Mesothelial cell of epicardium (in vitro differentiated cells): ENCODE results near the gene SERTAD1. TPM values are rescaled to one million over a fixed set of nuclear protein-coding genes. Genes with fewer than 3 reads are reported as not detected.

ENCODE experiments used
- DNase-seq, 2 experiments: peaks; one replicate each; pipeline ENCODE4 v3.0.0; 2021; ENCODE audit warnings: low spot score in 2 of 2; ENCODE audit not compliant: unreplicated experiment in 2 of 2
- H3K27ac Mint-ChIP-seq: 2 replicates; pipeline ENCODE4 v1.8.0; 2021; ENCODE audit warnings: mixed read lengths
- H3K27me3 Mint-ChIP-seq: 2 replicates; pipeline ENCODE4 v1.8.0; 2021; ENCODE audit warnings: low read depth, mixed read lengths
- H3K36me3 Mint-ChIP-seq: 2 replicates; pipeline ENCODE4 v1.8.0; 2021; ENCODE audit warnings: mixed read lengths
- H3K4me1 Mint-ChIP-seq: 2 replicates; pipeline ENCODE4 v1.8.0; 2021; ENCODE audit warnings: mixed read lengths
- H3K4me3 Mint-ChIP-seq: 2 replicates; pipeline ENCODE4 v1.8.0; 2021; ENCODE audit warnings: mild to moderate bottlenecking, moderate library complexity, mixed read lengths
- H3K9me3 Mint-ChIP-seq: 2 replicates; pipeline ENCODE4 v1.8.0; 2021; ENCODE audit warnings: mixed read lengths
- CTCF ChIP-seq: fragments of 200-600 bp; sonication (generic); IDR thresholded peaks from one replicate; pipeline ENCODE4 v1.5.0; 2021; ENCODE audit warnings: antibody characterized with exemption; ENCODE audit not compliant: unreplicated experiment
- total RNA-seq: library from RNA; stranded (reverse); gene quantifications from 3 replicates; pipeline ENCODE4 v1.2.1, GENCODE V29; 2021

Gene SERTAD1
- total RNA-seq, 1 donor from 2014 or later = 11.0 TPM

GRCh38 chr19:40466985-40467734 is 41.4 kb upstream of the SERTAD1 start, which contains the start of gene SPTBN4:
Gene SPTBN4 (plus strand): TSS chr19:40467001. CDS start chr19:40472622, 5,621 bp downstream.
- Mint-ChIP-seq H3K27me3 (peaks cover 27% of the 10 kb centered on the region), H3K36me3 (no peaks in the 10 kb centered on the region), H3K9me3 (no peaks in the 10 kb centered on the region), H3K27ac (peak within 1 kb of the TSS; percentile 11), H3K4me1 (peaks cover 23% of the 10 kb centered on the region), H3K4me3 (peak within 1 kb of the TSS; percentile 72)
- no peak for TF ChIP-seq CTCF
- peak in 1 of 2 experiments; percentile 44 for DNase-seq

- H3K27ac Mint-ChIP-seq = peak overlapping the region; percentile 11
- no peak for TF ChIP-seq CTCF
- H3K9me3 Mint-ChIP-seq = no peaks in the 10 kb centered on the region
- peaks cover 27% of the 10 kb centered on the region for H3K27me3 Mint-ChIP-seq
- no peak for DNase-seq
- H3K4me1 Mint-ChIP-seq = peaks cover 23% of the 10 kb centered on the region
- H3K36me3 Mint-ChIP-seq = no peaks in the 10 kb centered on the region
- peak overlapping the region; percentile 72 for H3K4me3 Mint-ChIP-seq
Observed at GRCh38 chr19:40466219-40466984, 40.6 kb upstream of the SERTAD1 start.

- no peak for TF ChIP-seq CTCF
- no peaks in the 10 kb centered on the region for H3K36me3 Mint-ChIP-seq
- peaks cover 27% of the 10 kb centered on the region for H3K27me3 Mint-ChIP-seq
- H3K27ac Mint-ChIP-seq = peak within 1 kb of the TSS; percentile 94
- no peaks in the 10 kb centered on the region for H3K9me3 Mint-ChIP-seq
- DNase-seq = peak; percentile 98 to 99
- peak within 1 kb of the TSS; percentile 72 for H3K4me3 Mint-ChIP-seq
- peaks cover 23% of the 10 kb centered on the region for H3K4me1 Mint-ChIP-seq
Observed at GRCh38 chr19:40465557-40466218, 39.9 kb upstream of the SERTAD1 start, which contains the start of gene BLVRB. Gene BLVRB (minus strand): TSS chr19:40465745. CDS start chr19:40465688, 57 bp downstream.

- H3K4me3 Mint-ChIP-seq = peak overlapping the region; percentile 72
- no peak for DNase-seq
- no peaks in the 10 kb centered on the region for H3K36me3 Mint-ChIP-seq
- peak overlapping the region; percentile 94 for H3K27ac Mint-ChIP-seq
- H3K27me3 Mint-ChIP-seq = peaks cover 27% of the 10 kb centered on the region
- TF ChIP-seq CTCF = no peak
- no peaks in the 10 kb centered on the region for H3K9me3 Mint-ChIP-seq
- H3K4me1 Mint-ChIP-seq = peaks cover 23% of the 10 kb centered on the region
Observed at GRCh38 chr19:40465025-40465556, 39.3 kb upstream of the SERTAD1 start.
